ENCODE measurements around the gene BARX1. TPM values are rescaled to one million over a fixed set of nuclear protein-coding genes. Genes with fewer than 3 reads are reported as not detected.

Gene BARX1
- total RNA-seq, 6 experiments from 2014 or later: not detected

DNA sequence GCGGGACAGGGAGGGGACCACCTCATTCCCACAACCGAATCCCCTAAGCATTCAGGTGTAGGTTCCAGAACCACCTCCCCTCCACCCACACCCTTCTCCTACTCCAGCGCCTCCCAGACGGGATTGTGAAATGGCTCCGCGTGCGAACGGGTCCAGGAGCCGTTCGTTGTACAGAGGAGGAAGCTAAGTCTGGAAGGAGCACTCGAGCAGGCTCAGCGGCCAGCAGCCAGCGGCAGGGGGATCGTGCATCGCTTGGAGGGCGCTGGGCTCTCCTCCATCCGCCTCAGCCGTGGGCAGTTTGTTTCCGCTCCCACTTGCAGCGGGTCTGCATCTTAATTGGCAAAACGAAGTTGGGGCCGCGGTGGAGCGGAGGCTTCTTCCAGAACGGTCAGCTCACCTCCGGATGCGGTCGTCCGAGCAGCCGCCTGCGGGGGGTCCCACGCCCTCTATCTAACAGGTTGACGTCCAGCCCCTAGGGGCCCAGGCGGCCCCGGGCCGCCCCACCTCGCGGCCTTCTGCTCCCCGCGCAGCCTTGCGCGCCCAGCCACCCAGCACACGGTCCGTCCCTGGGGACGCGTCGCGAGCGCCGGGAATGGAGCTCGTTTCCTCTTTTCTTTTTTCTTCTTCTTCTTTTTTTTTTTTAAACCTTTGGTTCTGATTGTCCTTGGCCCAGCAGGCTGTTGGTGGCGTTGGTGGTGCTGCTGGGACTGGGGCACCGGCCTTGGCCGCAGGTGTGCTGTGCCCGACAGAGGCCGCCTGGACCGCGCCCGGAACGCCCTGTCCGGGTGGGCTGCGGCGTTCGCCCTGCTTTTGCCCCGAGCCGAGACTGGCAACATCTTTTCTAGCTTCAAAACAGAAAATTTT lies 3.9 kb upstream of the BARX1 start:
- Histone ChIP-seq H3K4me1 (peaks cover 0 to 23% (median 0%) of the 10 kb centered on the region in 4 donors), H3K27me3 (peaks cover 42 to 59% of the 10 kb centered on the region in 2 donors), H3K4me3 (no peak overlapping the region), H3K9me3 (no peaks in the 10 kb centered on the region), H3K36me3 (no peaks in the 10 kb centered on the region), H3K27ac (no peak overlapping the region)
- DNase-seq (peak in 2 of 3 donors; percentile 44 to 50), ATAC-seq (peak in 2 of 4 donors; percentile 29 to 40)
- WGBS (ENCODE audit: insufficient coverage, low coverage, low lambda C conversion rate, missing lambda C conversion rate): 6% methylated on average over 16 of the region's 66 CpGs
- intact Hi-C loops (cut with DNase I): no loop called here
- TF ChIP-seq, protein P1, sequence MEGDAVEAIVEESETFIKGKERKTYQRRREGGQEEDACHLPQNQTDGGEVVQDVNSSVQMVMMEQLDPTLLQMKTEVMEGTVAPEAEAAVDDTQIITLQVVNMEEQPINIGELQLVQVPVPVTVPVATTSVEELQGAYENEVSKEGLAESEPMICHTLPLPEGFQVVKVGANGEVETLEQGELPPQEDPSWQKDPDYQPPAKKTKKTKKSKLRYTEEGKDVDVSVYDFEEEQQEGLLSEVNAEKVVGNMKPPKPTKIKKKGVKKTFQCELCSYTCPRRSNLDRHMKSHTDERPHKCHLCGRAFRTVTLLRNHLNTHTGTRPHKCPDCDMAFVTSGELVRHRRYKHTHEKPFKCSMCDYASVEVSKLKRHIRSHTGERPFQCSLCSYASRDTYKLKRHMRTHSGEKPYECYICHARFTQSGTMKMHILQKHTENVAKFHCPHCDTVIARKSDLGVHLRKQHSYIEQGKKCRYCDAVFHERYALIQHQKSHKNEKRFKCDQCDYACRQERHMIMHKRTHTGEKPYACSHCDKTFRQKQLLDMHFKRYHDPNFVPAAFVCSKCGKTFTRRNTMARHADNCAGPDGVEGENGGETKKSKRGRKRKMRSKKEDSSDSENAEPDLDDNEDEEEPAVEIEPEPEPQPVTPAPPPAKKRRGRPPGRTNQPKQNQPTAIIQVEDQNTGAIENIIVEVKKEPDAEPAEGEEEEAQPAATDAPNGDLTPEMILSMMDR (IDR thresholded peaks at IDR 0.05): no peak
- TF ChIP-seq POLR2A (IDR thresholded peaks at IDR 0.05): no peak

DNA sequence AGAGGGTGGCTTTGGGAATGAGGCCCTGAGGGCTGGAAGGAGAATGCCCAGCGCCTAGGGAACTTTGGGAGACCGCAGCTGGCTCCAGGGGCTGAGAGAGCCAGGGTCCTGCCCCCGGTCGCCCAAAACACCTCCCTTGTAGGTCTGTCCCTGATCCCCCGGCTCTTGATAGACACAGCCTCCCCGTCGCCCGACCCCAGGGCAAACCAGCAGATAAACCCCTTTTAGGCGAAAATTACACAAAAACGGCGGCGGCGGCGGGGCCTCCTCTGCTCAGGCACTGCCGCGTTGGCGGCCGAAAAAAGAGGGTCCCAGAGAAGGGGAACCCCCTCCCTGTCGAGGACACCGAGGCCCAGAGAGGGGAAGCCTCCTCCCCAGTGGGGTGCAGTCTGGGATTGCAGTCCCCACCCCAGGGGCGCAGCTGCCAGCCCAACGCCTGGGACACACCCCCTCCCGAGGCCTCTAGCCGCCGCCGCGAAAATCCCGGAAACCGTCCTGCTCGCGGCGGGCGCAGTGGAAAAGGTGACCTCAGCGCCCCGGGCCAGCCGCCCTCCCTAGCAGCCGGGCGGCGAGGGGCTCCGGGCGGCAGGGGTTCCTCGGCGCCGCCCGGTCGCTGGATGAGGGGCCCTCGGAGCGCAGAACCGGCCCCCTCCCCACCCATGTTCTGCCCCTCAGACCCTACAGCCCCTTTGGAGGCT lies 3.1 kb upstream of the BARX1 start:
- H3K27me3 ChIP-seq: peaks cover 49 to 65% of the 10 kb centered on the region in 2 donors
- peak in 1 of 3 donors; percentile 50 for DNase-seq
- WGBS (ENCODE audit: insufficient coverage, low coverage, low lambda C conversion rate, missing lambda C conversion rate): 72% methylated on average over 3 of the region's 49 CpGs
- H3K4me3 ChIP-seq: no peak overlapping the region
- peaks cover 0 to 27% (median 0%) of the 10 kb centered on the region in 4 donors for H3K4me1 ChIP-seq
- H3K27ac ChIP-seq: no peak overlapping the region
- TF ChIP-seq POLR2A (IDR thresholded peaks at IDR 0.05): no peak
- TF ChIP-seq, protein P1 (IDR thresholded peaks at IDR 0.05): no peak
- ATAC-seq: peak in 1 of 4 donors; percentile 17
- intact Hi-C loops (cut with DNase I): no loop called here
- no peaks in the 10 kb centered on the region for H3K36me3 ChIP-seq
- no peaks in the 10 kb centered on the region for H3K9me3 ChIP-seq

DNA sequence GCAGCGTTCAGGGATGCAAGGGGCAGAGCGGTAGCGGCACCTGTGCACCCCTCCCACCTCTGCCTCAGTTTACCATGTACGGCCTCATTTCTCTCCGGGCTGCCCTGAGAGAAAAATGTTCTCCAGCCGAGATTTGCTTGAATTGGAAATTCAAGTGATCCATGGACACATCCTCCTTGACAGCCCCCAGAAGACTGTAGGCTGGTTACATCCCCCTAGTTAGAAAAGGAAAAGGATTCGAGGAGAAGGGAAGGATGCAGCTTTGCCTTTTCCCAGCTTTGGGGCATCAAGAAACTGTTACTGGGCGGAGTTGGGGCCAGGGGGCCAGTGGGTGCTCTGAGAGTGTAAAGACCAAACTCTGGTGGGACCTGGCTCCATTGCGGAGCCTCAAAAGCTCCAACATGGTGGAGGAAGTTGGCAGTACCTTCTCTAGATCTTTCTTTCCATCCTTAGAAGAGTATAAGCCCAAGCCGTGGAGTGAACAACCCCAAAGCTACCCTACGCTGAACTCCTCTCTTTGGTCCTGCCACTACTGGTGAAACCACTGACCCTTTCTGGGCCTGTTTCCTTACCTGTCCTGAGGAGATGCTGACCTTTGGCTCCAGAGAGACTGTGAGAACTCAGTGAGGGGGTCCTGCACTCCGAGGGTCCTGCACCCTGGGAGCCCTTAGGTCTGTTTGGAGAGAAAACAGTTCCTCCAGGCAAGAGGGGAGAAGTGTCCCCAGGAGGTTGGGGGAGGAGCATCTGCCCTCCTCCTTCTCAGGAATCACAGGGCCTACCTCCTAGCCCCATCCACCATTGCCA lies 1.0 kb upstream of the BARX1 start:
- ATAC-seq: no peak

More for the DNA sequence above, 1.0 kb upstream of the BARX1 start:
- 10% methylated on average over 7 of the region's 12 CpGs for WGBS (ENCODE audit: insufficient coverage, low coverage, low lambda C conversion rate, missing lambda C conversion rate)
- peaks cover 56 to 80% of the 10 kb centered on the region in 2 donors for H3K27me3 ChIP-seq
- no peaks in the 10 kb centered on the region for H3K9me3 ChIP-seq
- no peaks in the 10 kb centered on the region for H3K36me3 ChIP-seq
- peaks cover 0 to 48% (median 4%) of the 10 kb centered on the region in 4 donors for H3K4me1 ChIP-seq
- H3K27ac ChIP-seq: no peak overlapping the region
- intact Hi-C loops (cut with DNase I): no loop called here
- no peak for DNase-seq
- no peak for TF ChIP-seq POLR2A (IDR thresholded peaks at IDR 0.05)
- TF ChIP-seq, protein P1 (IDR thresholded peaks at IDR 0.05): no peak
- H3K4me3 ChIP-seq: no peak overlapping the region

Measured in right lobe of liver (tissue), 6 donors.